DOHH2 (cell line): ENCODE measurements around the gene ZNF236.

Source experiments
- H3F3A ChIP-seq: fragments of 200-600 bp; sonication (generic), shearing (Covaris generic); 2 replicates; pipeline ENCODE4 v1.6.0; 2016; ENCODE audit warnings: antibody characterized with exemption, mild to moderate bottlenecking; ENCODE audit not compliant: control insufficient read depth, insufficient read depth
- H3K27ac ChIP-seq: fragments of 200-600 bp; sonication (generic); 2 replicates; pipeline ENCODE4 v1.5.1; 2014; ENCODE audit warnings: low read depth, mild to moderate bottlenecking, low read length, moderate library complexity
- H3K27me3 ChIP-seq: fragments of 200-600 bp; sonication (generic); 2 replicates; pipeline ENCODE4 v1.6.1; 2014; ENCODE audit warnings: mild to moderate bottlenecking, low read length, mixed read lengths; ENCODE audit not compliant: control insufficient read depth
- H3K36me3 ChIP-seq: fragments of 200-600 bp; sonication (generic); 2 replicates; pipeline ENCODE4 v1.6.1; 2014; ENCODE audit warnings: mild to moderate bottlenecking, low read length, moderate library complexity, mixed read lengths; ENCODE audit not compliant: control insufficient read depth
- H3K4me1 ChIP-seq: fragments of 200-600 bp; sonication (generic); 2 replicates; pipeline ENCODE4 v1.6.1; 2014; ENCODE audit warnings: mild to moderate bottlenecking, low read length, mixed read lengths; ENCODE audit not compliant: control insufficient read depth
- H3K4me2 ChIP-seq: fragments of 200-600 bp; sonication (generic); 2 replicates; pipeline ENCODE4 v1.6.0; 2014; ENCODE audit warnings: mild to moderate bottlenecking, low read length, moderate library complexity
- H3K4me3 ChIP-seq: fragments of 200-600 bp; sonication (generic); 2 replicates; pipeline ENCODE4 v1.5.1; 2014; ENCODE audit warnings: mild to moderate bottlenecking, low read length, mixed read lengths
- H3K79me2 ChIP-seq: fragments of 200-600 bp; sonication (generic); 2 replicates; pipeline ENCODE4 v1.6.1; 2014; ENCODE audit warnings: mild to moderate bottlenecking, low read length, mixed read lengths; ENCODE audit not compliant: control insufficient read depth
- H3K9me2 ChIP-seq: fragments of 200-600 bp; sonication (generic); replicated peaks from 2 replicates; pipeline ENCODE4 v1.6.1; 2014; ENCODE audit warnings: mild to moderate bottlenecking, low read length, mixed read lengths; ENCODE audit not compliant: control insufficient read depth
- H3K9me3 ChIP-seq: fragments of 200-600 bp; sonication (generic); 2 replicates; pipeline ENCODE4 v1.6.1; 2014; ENCODE audit warnings: antibody characterized with exemption, low read length, mixed read lengths; ENCODE audit not compliant: control insufficient read depth, insufficient read depth
- H4K20me1 ChIP-seq: fragments of 200-600 bp; sonication (generic); 2 replicates; pipeline ENCODE4 v1.6.0; 2014; ENCODE audit warnings: low read depth, mild to moderate bottlenecking, antibody characterized with exemption, low read length, moderate library complexity; ENCODE audit not compliant: control insufficient read depth, insufficient read depth
- EZH2phosphoT487 ChIP-seq: fragments of 200-600 bp; sonication (generic); IDR thresholded peaks from 2 replicates; pipeline ENCODE4 v1.6.1; 2017; ENCODE audit warnings: borderline replicate concordance, mild to moderate bottlenecking, antibody characterized with exemption, low read length, moderate library complexity, mixed read lengths
- TF ChIP-seq, protein P1 (sequence below): fragments of 200-600 bp; sonication (generic); IDR thresholded peaks from one replicate; pipeline ENCODE4 v1.5.1; 2014; ENCODE audit warnings: antibody characterized with exemption, mild to moderate bottlenecking, low read depth, low read length; ENCODE audit not compliant: poor library complexity, severe bottlenecking

ZNF236 gene

DNA sequence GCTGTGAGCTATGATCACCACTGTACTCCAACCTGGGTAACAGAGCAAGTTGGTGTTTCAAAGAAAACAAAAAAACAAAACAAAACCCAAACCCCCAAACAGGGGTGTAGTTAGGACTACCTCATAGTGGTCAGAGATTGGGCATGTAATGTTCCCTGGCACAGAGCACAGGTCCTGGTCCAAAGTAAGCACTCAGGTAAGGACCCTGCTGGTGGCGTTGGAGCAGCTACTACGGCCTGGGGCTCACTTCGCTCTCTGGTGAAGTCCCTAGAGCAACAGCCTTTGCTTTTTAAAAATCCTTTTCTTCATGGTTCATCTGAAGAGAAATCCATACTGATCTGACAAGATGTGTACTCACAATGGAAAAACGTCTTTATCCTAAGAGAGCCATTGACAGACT, 130.4 kb downstream of the ZNF236 start:
- H3K4me3 ChIP-seq = no peak overlapping the region
- H3K4me1 ChIP-seq = no peaks in the 10 kb centered on the region
- H4K20me1 ChIP-seq = no peaks in the 10 kb centered on the region
- peaks cover 35% of the 10 kb centered on the region for H3K36me3 ChIP-seq
- TF ChIP-seq EZH2phosphoT487 = no peak
- TF ChIP-seq, protein P1, sequence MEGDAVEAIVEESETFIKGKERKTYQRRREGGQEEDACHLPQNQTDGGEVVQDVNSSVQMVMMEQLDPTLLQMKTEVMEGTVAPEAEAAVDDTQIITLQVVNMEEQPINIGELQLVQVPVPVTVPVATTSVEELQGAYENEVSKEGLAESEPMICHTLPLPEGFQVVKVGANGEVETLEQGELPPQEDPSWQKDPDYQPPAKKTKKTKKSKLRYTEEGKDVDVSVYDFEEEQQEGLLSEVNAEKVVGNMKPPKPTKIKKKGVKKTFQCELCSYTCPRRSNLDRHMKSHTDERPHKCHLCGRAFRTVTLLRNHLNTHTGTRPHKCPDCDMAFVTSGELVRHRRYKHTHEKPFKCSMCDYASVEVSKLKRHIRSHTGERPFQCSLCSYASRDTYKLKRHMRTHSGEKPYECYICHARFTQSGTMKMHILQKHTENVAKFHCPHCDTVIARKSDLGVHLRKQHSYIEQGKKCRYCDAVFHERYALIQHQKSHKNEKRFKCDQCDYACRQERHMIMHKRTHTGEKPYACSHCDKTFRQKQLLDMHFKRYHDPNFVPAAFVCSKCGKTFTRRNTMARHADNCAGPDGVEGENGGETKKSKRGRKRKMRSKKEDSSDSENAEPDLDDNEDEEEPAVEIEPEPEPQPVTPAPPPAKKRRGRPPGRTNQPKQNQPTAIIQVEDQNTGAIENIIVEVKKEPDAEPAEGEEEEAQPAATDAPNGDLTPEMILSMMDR = no peak
- H3K9me3 ChIP-seq = no peaks in the 10 kb centered on the region
- no peaks in the 10 kb centered on the region for H3K9me2 ChIP-seq
- no peaks in the 10 kb centered on the region for H3K27me3 ChIP-seq
- H3K27ac ChIP-seq = no peak overlapping the region
- H3K4me2 ChIP-seq = no peak overlapping the region
- no peaks in the 10 kb centered on the region for H3K79me2 ChIP-seq
- no peaks in the 10 kb centered on the region for H3F3A ChIP-seq

DNA sequence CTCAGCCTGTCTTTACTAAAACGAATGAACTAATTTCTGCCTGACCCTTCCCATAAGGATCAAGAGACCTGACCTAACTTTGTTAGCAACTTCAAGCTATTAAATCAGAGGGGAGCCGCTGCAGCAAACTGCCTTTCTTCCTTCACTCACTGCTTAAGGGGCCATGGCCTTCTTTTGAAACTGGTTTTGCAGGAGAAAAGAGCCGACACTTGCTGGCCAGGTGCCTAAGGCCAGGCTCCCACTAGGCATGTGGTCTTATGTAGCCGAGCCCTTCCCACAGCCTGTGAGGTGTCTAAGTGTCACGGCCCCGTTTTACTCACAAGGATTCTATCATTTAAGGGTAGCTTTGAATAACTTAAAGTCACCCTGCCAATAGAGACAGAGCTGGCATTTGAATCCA, 130.8 kb downstream of the ZNF236 start:
- Histone ChIP-seq H3K9me3 (no peaks in the 10 kb centered on the region), H3K4me1 (no peaks in the 10 kb centered on the region), H3K4me2 (no peak overlapping the region), H4K20me1 (no peaks in the 10 kb centered on the region), H3K36me3 (peaks cover 35% of the 10 kb centered on the region), H3K27me3 (no peaks in the 10 kb centered on the region), H3K4me3 (no peak overlapping the region), H3F3A (no peaks in the 10 kb centered on the region), H3K79me2 (no peaks in the 10 kb centered on the region), H3K27ac (no peak overlapping the region), H3K9me2 (no peaks in the 10 kb centered on the region)
- TF ChIP-seq, protein P1 = no peak
- TF ChIP-seq EZH2phosphoT487 = no peak

GRCh38 chr18:76953583-76954233, 131.4 kb downstream of the ZNF236 start:
- Histone ChIP-seq H3K4me3 (no peak overlapping the region), H3K79me2 (no peaks in the 10 kb centered on the region), H3F3A (no peaks in the 10 kb centered on the region), H4K20me1 (no peaks in the 10 kb centered on the region), H3K4me1 (no peaks in the 10 kb centered on the region), H3K36me3 (peaks cover 32% of the 10 kb centered on the region), H3K4me2 (no peak overlapping the region), H3K9me3 (no peaks in the 10 kb centered on the region), H3K27me3 (no peaks in the 10 kb centered on the region), H3K9me2 (no peaks in the 10 kb centered on the region), H3K27ac (no peak overlapping the region)
- TF ChIP-seq EZH2phosphoT487 = no peak
- TF ChIP-seq, protein P1 = no peak
